Panc1 (cell line): Measurements from ENCODE around the gene TAF5L. TPM values are rescaled to one million over a fixed set of nuclear protein-coding genes. Genes with fewer than 3 reads are reported as not detected.

Experiments used
- ATAC-seq: fragments of 200-7000 bp; cut with Tn5 transposase; 2 replicates; pipeline ENCODE4 v1.9.1; 2020; ENCODE audit warnings: mild to moderate bottlenecking, moderate library complexity
- BruUV-seq: library from RNA; stranded (reverse); fragments of 400-500 nt; replicated peaks from 2 replicates; lab custom pipeline; 2021; lab: Mats Ljungman, UMichigan
- CTCF ChIA-PET: fragments of 300-600 bp; sonication (Branson Sonifier 250); formaldehyde crosslinking; loops from one replicate; lab custom pipeline; 2022; ENCODE audit warnings: antibody characterized with exemption; lab: Charles Lee
- POLR2A ChIA-PET: fragments of 300-600 bp; sonication (Branson Sonifier 250); formaldehyde crosslinking; loops from one replicate; lab custom pipeline; 2022; ENCODE audit warnings: antibody characterized with exemption; lab: Charles Lee
- DNase-seq: peaks from one replicate; pipeline ENCODE4 v3.0.0-alpha.2; 2010; ENCODE audit warnings: low read depth, low spot score
- H3K27ac ChIP-seq: 2 replicates; pipeline ENCODE4 v1.5.1; 2011; ENCODE audit warnings: mild to moderate bottlenecking, low read length, inconsistent platforms
- H3K27me3 ChIP-seq: fragments of 200-500 bp; sonication (Bioruptor generic); 2 replicates; pipeline ENCODE4 v1.6.0; 2014; ENCODE audit warnings: low read length, inconsistent platforms; ENCODE audit not compliant: control insufficient read depth, insufficient read depth
- H3K36me3 ChIP-seq: fragments of 200-500 bp; sonication (Bioruptor generic); 2 replicates; pipeline ENCODE4 v1.5.1; 2014; ENCODE audit warnings: inconsistent platforms, mild to moderate bottlenecking, low read length, moderate library complexity; ENCODE audit not compliant: control insufficient read depth, insufficient read depth
- H3K4me1 ChIP-seq: 2 replicates; pipeline ENCODE4 v1.5.1; 2011; ENCODE audit warnings: inconsistent platforms, mild to moderate bottlenecking, low read length, moderate library complexity; ENCODE audit not compliant: control insufficient read depth, insufficient read depth
- H3K4me3 ChIP-seq, 2 experiments: 2 replicates each; pipeline ENCODE4 v1.5.1; 2011 to 2012; ENCODE audit warnings: low read depth in 2 of 2, low read length in 2 of 2, mild to moderate bottlenecking in 2 of 2, inconsistent platforms in 1 of 2, moderate library complexity in 1 of 2
- H3K9me3 ChIP-seq: fragments of 200-500 bp; sonication (Bioruptor generic); 2 replicates; pipeline ENCODE4 v1.5.1; 2014; ENCODE audit warnings: low read depth, mild to moderate bottlenecking, inconsistent platforms, low read length, moderate library complexity; ENCODE audit not compliant: control insufficient read depth, insufficient read depth
- CTCF ChIP-seq: fragments of 450-650 bp; IDR thresholded peaks from 2 replicates; pipeline ENCODE4 v1.5.1; 2017; ENCODE audit warnings: mild to moderate bottlenecking
- POLR2AphosphoS5 ChIP-seq: IDR thresholded peaks from 2 replicates; pipeline ENCODE4 v1.6.1; 2012; ENCODE audit warnings: mild to moderate bottlenecking, low read depth, low read length, moderate library complexity
- REST ChIP-seq, 2 experiments: IDR thresholded peaks; 2 replicates each; pipeline ENCODE4 v1.6.1; 2011 to 2012; ENCODE audit warnings: low read depth in 2 of 2, control low read depth in 1 of 2, low read length in 1 of 2, mild to moderate bottlenecking in 1 of 2, moderate library complexity in 1 of 2; ENCODE audit not compliant: insufficient read depth in 1 of 2
- SIN3A ChIP-seq: IDR thresholded peaks from 2 replicates; pipeline ENCODE4 v1.6.1; 2012; ENCODE audit warnings: low read depth, mild to moderate bottlenecking, low read length, moderate library complexity, borderline replicate concordance; ENCODE audit not compliant: insufficient read depth
- TCF7L2 ChIP-seq: IDR thresholded peaks from 2 replicates; pipeline ENCODE4 v1.6.1; 2011; ENCODE audit warnings: mild to moderate bottlenecking, low read depth, low read length, inconsistent platforms
- in situ Hi-C: cut with HindIII; loops from 2 replicates; pipeline ENCODE4 v1.10.0; 2016; ENCODE audit warnings: low sequenced_read_pairs, low pct_unique_long_range_greater_than_20kb
- intact Hi-C: fragments of 100-400 bp; cut with micrococcal nuclease; formaldehyde crosslinking; loops from one replicate; pipeline ENCODE4 v1.10.0; 2022; ENCODE audit not compliant: unreplicated experiment
- total RNA-seq: library from RNA; stranded (reverse); gene quantifications from one replicate; pipeline ENCODE4 v1.2.1, GENCODE V29; 2021; ENCODE audit not compliant: unreplicated experiment

Gene TAF5L
- total RNA-seq, 1 experiment from 2014 or later, result 23.8 TPM

DNA sequence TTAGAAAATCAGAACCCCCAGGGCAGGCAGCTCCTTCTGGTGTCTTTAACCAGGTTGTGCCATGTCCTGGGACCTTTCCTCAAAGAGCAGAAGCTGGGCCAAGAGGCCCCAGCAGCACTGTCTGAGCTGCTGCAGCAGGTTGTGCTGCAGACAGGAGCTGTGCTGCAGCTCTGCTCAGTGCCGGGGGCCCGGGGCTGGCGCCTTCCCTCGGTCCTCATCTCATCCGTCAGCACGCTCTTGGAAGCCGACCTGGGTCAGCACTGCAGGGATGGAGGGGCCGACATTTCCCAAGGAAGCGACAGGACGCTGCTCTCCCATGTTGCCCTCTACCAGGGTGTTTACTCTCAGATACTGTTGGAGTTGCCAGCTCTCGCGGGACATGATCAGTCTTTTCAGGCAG, 11.8 kb upstream of the TAF5L start:
- Histone ChIP-seq H3K27ac (no peak overlapping the region), H3K4me1 (no peaks in the 10 kb centered on the region), H3K27me3 (no peaks in the 10 kb centered on the region), H3K9me3 (no peaks in the 10 kb centered on the region), H3K4me3 (no peak overlapping the region), H3K36me3 (peaks cover 12% of the 10 kb centered on the region; the same call in 1 of the 2 replicates)
- TF ChIP-seq REST (IDR thresholded peaks at IDR 0.05; ENCODE audit: insufficient read depth in 1 of 2, low read depth in 2 of 2, low read length in 1 of 2) (no peak), CTCF (no peak), SIN3A (no peak), POLR2AphosphoS5 (no peak), TCF7L2 (no peak)
- in situ Hi-C loops (no loop called here), intact Hi-C loops (no loop called here)
- DNase-seq (no peak), ATAC-seq (no peak)
- BruUV-seq, result no TSS peak
- ChIA-PET POLR2A (no interaction called here), CTCF (no interaction called here)

- H3K27ac ChIP-seq, result no peak overlapping the region
- intact Hi-C loops (no loop called here), in situ Hi-C loops (no loop called here)
- no peaks in the 10 kb centered on the region for H3K9me3 ChIP-seq
- ATAC-seq (no peak), DNase-seq (no peak)
- no peak overlapping the region for H3K4me3 ChIP-seq
- CTCF ChIA-PET, result no interaction called here
- H3K36me3 ChIP-seq, result peaks cover 17% of the 10 kb centered on the region
- H3K27me3 ChIP-seq, result no peaks in the 10 kb centered on the region
- POLR2A ChIA-PET, result no interaction called here
- TF ChIP-seq POLR2AphosphoS5 (no peak), CTCF (no peak), TCF7L2 (no peak), SIN3A (no peak), REST (IDR thresholded peaks at IDR 0.05; ENCODE audit: insufficient read depth in 1 of 2, low read depth in 2 of 2, low read length in 1 of 2) (no peak)
- no peaks in the 10 kb centered on the region for H3K4me1 ChIP-seq
- no TSS peak for BruUV-seq
Observed at GRCh38 chr1:229636042-229636441, 10.1 kb upstream of the TAF5L start.
